ENCODE results near the gene HNRNPH2.

The HNRNPH2 gene

DNA sequence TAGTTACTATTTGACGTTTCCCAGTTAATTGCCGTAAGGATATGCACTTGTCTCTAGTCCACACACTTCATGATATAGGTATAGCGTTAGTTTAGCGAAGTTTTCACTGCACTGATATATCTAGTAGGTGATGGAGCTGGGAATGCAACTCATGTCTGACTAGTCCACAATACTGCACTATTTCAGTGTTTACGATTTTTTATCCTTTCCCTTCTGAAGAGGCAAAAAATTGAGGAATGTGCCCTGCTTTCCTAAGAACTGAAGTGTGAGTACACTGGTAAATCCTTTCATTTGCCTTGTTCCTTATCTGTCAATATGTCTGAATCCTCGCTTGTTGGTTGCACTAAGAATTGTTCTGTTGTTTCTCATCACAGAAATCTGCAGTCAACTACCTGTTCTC lies 16.2 kb upstream of the HNRNPH2 start:
- no peaks in the 10 kb centered on the region for H3K9me3 Mint-ChIP-seq
- peaks cover 33% of the 10 kb centered on the region for H3K36me3 Mint-ChIP-seq (ENCODE audit: low read depth)
- H3K4me1 Mint-ChIP-seq = peaks cover 9% of the 10 kb centered on the region
- TF ChIP-seq, protein P1, sequence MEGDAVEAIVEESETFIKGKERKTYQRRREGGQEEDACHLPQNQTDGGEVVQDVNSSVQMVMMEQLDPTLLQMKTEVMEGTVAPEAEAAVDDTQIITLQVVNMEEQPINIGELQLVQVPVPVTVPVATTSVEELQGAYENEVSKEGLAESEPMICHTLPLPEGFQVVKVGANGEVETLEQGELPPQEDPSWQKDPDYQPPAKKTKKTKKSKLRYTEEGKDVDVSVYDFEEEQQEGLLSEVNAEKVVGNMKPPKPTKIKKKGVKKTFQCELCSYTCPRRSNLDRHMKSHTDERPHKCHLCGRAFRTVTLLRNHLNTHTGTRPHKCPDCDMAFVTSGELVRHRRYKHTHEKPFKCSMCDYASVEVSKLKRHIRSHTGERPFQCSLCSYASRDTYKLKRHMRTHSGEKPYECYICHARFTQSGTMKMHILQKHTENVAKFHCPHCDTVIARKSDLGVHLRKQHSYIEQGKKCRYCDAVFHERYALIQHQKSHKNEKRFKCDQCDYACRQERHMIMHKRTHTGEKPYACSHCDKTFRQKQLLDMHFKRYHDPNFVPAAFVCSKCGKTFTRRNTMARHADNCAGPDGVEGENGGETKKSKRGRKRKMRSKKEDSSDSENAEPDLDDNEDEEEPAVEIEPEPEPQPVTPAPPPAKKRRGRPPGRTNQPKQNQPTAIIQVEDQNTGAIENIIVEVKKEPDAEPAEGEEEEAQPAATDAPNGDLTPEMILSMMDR (IDR thresholded peaks at IDR 0.05; ENCODE audit: unreplicated experiment in 3 of 3) = no peak
- H3K27ac Mint-ChIP-seq = peak overlapping the region; percentile 94 to 99 (median 96)
- H3K27me3 Mint-ChIP-seq (ENCODE audit: low read depth) = no peaks in the 10 kb centered on the region
- peak overlapping the region; percentile 99 for H3K4me3 Mint-ChIP-seq

DNA sequence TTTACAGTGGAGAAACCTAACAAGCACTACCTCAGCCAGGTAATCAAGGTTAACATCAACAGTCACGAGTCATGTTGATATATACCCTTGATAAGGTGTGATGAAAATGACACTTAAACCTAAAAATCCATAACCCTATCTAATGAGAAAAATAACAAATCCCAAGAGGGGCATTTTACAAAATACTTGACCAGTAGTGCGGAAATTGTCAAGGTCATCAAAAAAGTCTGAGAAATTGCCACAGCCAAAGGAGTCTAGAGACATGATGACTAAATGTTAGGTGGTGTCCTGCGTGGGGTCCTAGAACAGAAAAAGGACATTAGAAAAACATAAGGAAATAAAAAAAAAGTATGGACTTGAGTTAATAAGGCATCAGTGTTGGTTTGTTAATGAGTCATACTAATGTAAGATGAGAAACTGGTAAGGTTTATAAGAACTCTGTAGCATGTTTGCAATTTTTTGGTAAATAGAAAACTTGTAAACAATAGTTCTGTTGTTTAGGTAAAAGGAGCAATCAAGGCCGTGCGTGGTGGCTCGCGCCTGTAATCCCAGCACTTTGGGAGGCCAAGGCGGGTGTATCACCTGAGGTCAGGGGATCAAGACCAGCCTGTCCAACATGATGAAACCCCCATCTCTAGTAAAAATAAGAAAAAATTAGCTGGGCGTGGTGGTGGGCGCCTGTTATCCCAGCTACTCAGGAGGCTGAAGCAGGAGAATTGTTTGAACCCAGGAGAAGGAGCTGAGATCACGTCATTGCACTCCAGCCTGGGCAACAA lies 14.3 kb upstream of the HNRNPH2 start:
- Mint-ChIP-seq H3K4me1 (peaks cover 9% of the 10 kb centered on the region), H3K27me3 (ENCODE audit: low read depth) (no peaks in the 10 kb centered on the region), H3K27ac (peak overlapping the region in 2 of 3 experiments; percentile 29 to 39), H3K9me3 (no peaks in the 10 kb centered on the region), H3K36me3 (ENCODE audit: low read depth) (peaks cover 33% of the 10 kb centered on the region), H3K4me3 (peak overlapping the region in 2 of 3 experiments; percentile 42 to 59)
- TF ChIP-seq, protein P1 (IDR thresholded peaks at IDR 0.05; ENCODE audit: unreplicated experiment in 3 of 3) = no peak

DNA sequence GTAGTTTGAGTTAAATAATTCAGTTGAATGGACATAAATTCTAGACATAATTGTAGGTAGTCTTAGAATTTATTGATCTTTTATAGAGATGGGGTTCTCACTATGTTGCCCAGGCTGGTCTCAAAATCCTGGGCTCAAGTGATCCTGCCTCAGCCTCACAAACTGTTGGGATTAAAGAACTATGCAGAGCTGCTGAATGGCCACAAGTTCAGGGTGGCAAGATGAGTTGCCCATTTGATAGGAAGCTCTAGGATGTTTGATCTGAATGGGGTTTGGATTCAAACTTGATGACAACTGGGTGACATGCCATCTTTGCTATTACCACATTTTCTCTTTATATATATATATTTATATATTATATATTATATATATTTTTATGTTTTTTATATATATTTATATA lies 13.7 kb upstream of the HNRNPH2 start:
- H3K27me3 Mint-ChIP-seq (ENCODE audit: low read depth) = no peaks in the 10 kb centered on the region
- peaks cover 9% of the 10 kb centered on the region for H3K4me1 Mint-ChIP-seq
- TF ChIP-seq, protein P1 (IDR thresholded peaks at IDR 0.05; ENCODE audit: unreplicated experiment in 3 of 3) = no peak
- no peaks in the 10 kb centered on the region for H3K9me3 Mint-ChIP-seq
- H3K4me3 Mint-ChIP-seq = no peak overlapping the region
- H3K27ac Mint-ChIP-seq = no peak overlapping the region
- peaks cover 33% of the 10 kb centered on the region for H3K36me3 Mint-ChIP-seq (ENCODE audit: low read depth)

DNA sequence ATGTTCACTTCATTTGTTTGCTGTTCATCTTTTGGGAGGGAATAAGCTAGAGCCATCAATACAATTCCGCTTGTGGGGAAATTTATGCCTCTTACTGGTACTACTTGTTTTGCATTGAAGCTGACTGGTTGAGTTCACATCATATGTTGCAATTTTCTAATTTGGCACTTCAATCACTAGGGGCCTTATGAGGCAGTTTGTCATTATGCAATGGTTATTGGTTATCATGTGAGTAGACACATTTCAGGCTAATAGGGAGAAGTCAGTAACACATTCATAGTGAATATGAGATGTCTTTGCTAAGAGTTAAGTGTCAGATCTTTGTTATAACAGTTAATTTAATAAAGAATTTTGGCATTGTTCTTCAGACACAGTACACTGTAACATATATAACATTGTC lies 12.2 kb upstream of the HNRNPH2 start:
- H3K27me3 Mint-ChIP-seq (ENCODE audit: low read depth) = no peaks in the 10 kb centered on the region
- TF ChIP-seq, protein P1 (IDR thresholded peaks at IDR 0.05; ENCODE audit: unreplicated experiment in 3 of 3) = no peak
- H3K27ac Mint-ChIP-seq = no peak overlapping the region
- peaks cover 42% of the 10 kb centered on the region for H3K36me3 Mint-ChIP-seq (ENCODE audit: low read depth)
- H3K4me3 Mint-ChIP-seq = no peak overlapping the region
- peaks cover 9% of the 10 kb centered on the region for H3K4me1 Mint-ChIP-seq
- peaks cover 5% of the 10 kb centered on the region for H3K9me3 Mint-ChIP-seq

DNA sequence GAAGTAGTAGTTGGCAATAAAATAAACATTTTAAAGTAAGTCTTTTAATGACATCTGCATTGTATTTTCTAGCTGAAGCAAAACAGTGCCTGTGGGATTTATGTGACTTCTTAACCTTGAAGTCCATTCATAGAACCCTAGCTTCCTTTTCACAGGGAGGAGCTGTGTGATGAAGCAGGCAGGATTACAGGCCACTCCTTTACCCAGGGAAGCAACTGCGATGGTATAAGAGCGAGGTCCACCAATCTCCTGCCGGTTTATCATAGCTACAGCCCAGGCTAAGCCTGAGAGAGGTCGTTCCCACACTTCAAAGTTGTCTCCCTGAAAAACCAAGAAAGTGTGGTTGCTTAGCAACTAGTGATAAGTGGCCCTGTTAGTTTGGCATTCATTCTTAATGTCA lies 10.2 kb upstream of the HNRNPH2 start:
- TF ChIP-seq, protein P1 (IDR thresholded peaks at IDR 0.05; ENCODE audit: unreplicated experiment in 3 of 3) = no peak
- no peak overlapping the region for H3K27ac Mint-ChIP-seq
- H3K9me3 Mint-ChIP-seq = peaks cover 8% of the 10 kb centered on the region
- no peak overlapping the region for H3K4me3 Mint-ChIP-seq
- H3K4me1 Mint-ChIP-seq = no peaks in the 10 kb centered on the region
- peaks cover 37% of the 10 kb centered on the region for H3K36me3 Mint-ChIP-seq (ENCODE audit: low read depth)
- no peaks in the 10 kb centered on the region for H3K27me3 Mint-ChIP-seq (ENCODE audit: low read depth)

DNA sequence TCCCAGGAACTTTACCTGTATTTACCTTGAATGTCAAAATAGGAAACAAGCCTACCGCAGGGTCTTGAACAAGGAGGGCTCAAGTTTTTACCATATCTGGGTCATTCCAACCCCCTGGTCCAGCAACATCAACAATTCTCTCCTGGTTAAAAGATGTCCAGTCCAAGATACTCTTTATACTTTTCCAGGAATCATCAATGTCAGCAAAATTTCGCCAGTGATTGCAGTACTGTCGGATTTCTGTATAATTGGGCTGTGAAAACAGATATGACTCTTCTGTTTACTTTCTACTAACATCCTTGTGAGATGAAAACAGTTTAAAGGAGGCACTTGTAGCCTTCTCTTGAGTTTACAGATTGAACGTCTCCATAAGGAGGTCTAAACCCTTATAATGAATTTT lies 9.3 kb upstream of the HNRNPH2 start:
- TF ChIP-seq, protein P1 (IDR thresholded peaks at IDR 0.05; ENCODE audit: unreplicated experiment in 3 of 3) = no peak
- H3K4me3 Mint-ChIP-seq = no peak overlapping the region
- H3K36me3 Mint-ChIP-seq (ENCODE audit: low read depth) = peaks cover 31% of the 10 kb centered on the region
- no peaks in the 10 kb centered on the region for H3K27me3 Mint-ChIP-seq (ENCODE audit: low read depth)
- peaks cover 8% of the 10 kb centered on the region for H3K9me3 Mint-ChIP-seq
- H3K27ac Mint-ChIP-seq = no peak overlapping the region
- no peaks in the 10 kb centered on the region for H3K4me1 Mint-ChIP-seq

Data from nephron (organoid).